HEK293T (cell line): ENCODE results near the gene LTBR.

Experiments
- CTCF ChIA-PET: fragments of 350-600 bp; formaldehyde crosslinking; extraction: SDS; loops from one replicate; lab custom pipeline; 2021; ENCODE audit warnings: antibody characterized with exemption, inconsistent platforms; lab: Yijun Ruan, JAX
- POLR2A ChIA-PET: fragments of 350-600 bp; formaldehyde crosslinking; extraction: SDS; loops from one replicate; lab custom pipeline; 2020; ENCODE audit warnings: antibody characterized with exemption, inconsistent platforms; lab: Yijun Ruan, JAX
- DNase-seq: peaks from one replicate; pipeline ENCODE4 v3.0.0; 2012; ENCODE audit warnings: mixed read lengths; ENCODE audit errors: extremely low spot score
- ARNT ChIP-seq: fragments of 450-650 bp; IDR thresholded peaks from 2 replicates; pipeline ENCODE4 v1.6.1; 2017; ENCODE audit warnings: mild to moderate bottlenecking
- BHLHE40 ChIP-seq: fragments of 450-650 bp; IDR thresholded peaks from 2 replicates; pipeline ENCODE4 v1.6.1; 2016; ENCODE audit warnings: mild to moderate bottlenecking, moderate library complexity, borderline replicate concordance
- CTBP1 ChIP-seq: fragments of 450-650 bp; IDR thresholded peaks from 2 replicates; pipeline ENCODE4 v1.6.1; 2016; ENCODE audit warnings: borderline replicate concordance
- ELF4 ChIP-seq: fragments of 450-650 bp; IDR thresholded peaks from 2 replicates; pipeline ENCODE4 v1.6.1; 2017; ENCODE audit warnings: antibody characterized with exemption
- FOXA1 ChIP-seq: fragments of 450-650 bp; IDR thresholded peaks from 2 replicates; pipeline ENCODE4 v1.6.1; 2016; ENCODE audit warnings: mild to moderate bottlenecking
- FOXK2 ChIP-seq: fragments of 450-650 bp; IDR thresholded peaks from 2 replicates; pipeline ENCODE4 v1.6.1; 2016; ENCODE audit warnings: mild to moderate bottlenecking
- FOXM1 ChIP-seq: fragments of 450-650 bp; IDR thresholded peaks from 2 replicates; pipeline ENCODE4 v1.6.1; 2017; ENCODE audit warnings: mild to moderate bottlenecking, borderline replicate concordance
- HDGF ChIP-seq: fragments of 450-650 bp; IDR thresholded peaks from 2 replicates; pipeline ENCODE4 v1.6.1; 2017; ENCODE audit warnings: antibody characterized with exemption, borderline replicate concordance
- L3MBTL2 ChIP-seq: fragments of 450-650 bp; conservative IDR thresholded peaks from 2 replicates; pipeline ENCODE4 v1.6.1; 2016; ENCODE audit warnings: mild to moderate bottlenecking
- LEF1 ChIP-seq: fragments of 450-650 bp; IDR thresholded peaks from 2 replicates; pipeline ENCODE4 v1.6.1; 2017; ENCODE audit warnings: mild to moderate bottlenecking, borderline replicate concordance
- NFRKB ChIP-seq: fragments of 450-650 bp; IDR thresholded peaks from 2 replicates; pipeline ENCODE4 v1.6.1; 2016; ENCODE audit warnings: mild to moderate bottlenecking, moderate library complexity
- SP1 ChIP-seq: fragments of 450-650 bp; IDR thresholded peaks from 2 replicates; pipeline ENCODE4 v1.6.1; 2017
- SUZ12 ChIP-seq: fragments of 450-650 bp; IDR thresholded peaks from 2 replicates; pipeline ENCODE4 v1.6.1; 2016; ENCODE audit warnings: mild to moderate bottlenecking
- TARDBP ChIP-seq: fragments of 450-650 bp; IDR thresholded peaks from 2 replicates; pipeline ENCODE4 v1.6.1; 2016
- ZNF384 ChIP-seq: fragments of 450-650 bp; IDR thresholded peaks from 2 replicates; pipeline ENCODE4 v1.6.1; 2016
- TF ChIP-seq, protein P1 (sequence below): fragments of 450-650 bp; IDR thresholded peaks from 2 replicates; pipeline ENCODE4 v1.6.1; 2016

LTBR gene

GRCh38 chr12:6354495-6355393 is 29.2 kb upstream of the LTBR start:
- no peak for TF ChIP-seq FOXA1
- no peak for TF ChIP-seq LEF1
- no peak for TF ChIP-seq ZNF384
- TF ChIP-seq NFRKB: no peak
- no peak for TF ChIP-seq L3MBTL2
- no peak for TF ChIP-seq SUZ12
- TF ChIP-seq CTBP1: no peak
- TF ChIP-seq FOXK2: no peak
- no peak for TF ChIP-seq SP1
- TF ChIP-seq ARNT: no peak
- TF ChIP-seq HDGF: no peak
- TF ChIP-seq TARDBP: no peak
- no peak for TF ChIP-seq ELF4
- no peak for TF ChIP-seq BHLHE40
- TF ChIP-seq, protein P1, sequence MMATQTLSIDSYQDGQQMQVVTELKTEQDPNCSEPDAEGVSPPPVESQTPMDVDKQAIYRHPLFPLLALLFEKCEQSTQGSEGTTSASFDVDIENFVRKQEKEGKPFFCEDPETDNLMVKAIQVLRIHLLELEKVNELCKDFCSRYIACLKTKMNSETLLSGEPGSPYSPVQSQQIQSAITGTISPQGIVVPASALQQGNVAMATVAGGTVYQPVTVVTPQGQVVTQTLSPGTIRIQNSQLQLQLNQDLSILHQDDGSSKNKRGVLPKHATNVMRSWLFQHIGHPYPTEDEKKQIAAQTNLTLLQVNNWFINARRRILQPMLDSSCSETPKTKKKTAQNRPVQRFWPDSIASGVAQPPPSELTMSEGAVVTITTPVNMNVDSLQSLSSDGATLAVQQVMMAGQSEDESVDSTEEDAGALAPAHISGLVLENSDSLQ: no peak
- TF ChIP-seq FOXM1: no peak
- ChIA-PET CTCF (interaction anchor here (2.2 kb wide), 1 partner anchor 29 kb away, joined by 10 read pairs; no protein-coding TSS in a partner anchor), POLR2A (interaction anchor here (3.1 kb wide), 1 partner anchor 18 kb away, joined by 9 read pairs; no protein-coding TSS in a partner anchor)
- DNase-seq: no peak

DNA sequence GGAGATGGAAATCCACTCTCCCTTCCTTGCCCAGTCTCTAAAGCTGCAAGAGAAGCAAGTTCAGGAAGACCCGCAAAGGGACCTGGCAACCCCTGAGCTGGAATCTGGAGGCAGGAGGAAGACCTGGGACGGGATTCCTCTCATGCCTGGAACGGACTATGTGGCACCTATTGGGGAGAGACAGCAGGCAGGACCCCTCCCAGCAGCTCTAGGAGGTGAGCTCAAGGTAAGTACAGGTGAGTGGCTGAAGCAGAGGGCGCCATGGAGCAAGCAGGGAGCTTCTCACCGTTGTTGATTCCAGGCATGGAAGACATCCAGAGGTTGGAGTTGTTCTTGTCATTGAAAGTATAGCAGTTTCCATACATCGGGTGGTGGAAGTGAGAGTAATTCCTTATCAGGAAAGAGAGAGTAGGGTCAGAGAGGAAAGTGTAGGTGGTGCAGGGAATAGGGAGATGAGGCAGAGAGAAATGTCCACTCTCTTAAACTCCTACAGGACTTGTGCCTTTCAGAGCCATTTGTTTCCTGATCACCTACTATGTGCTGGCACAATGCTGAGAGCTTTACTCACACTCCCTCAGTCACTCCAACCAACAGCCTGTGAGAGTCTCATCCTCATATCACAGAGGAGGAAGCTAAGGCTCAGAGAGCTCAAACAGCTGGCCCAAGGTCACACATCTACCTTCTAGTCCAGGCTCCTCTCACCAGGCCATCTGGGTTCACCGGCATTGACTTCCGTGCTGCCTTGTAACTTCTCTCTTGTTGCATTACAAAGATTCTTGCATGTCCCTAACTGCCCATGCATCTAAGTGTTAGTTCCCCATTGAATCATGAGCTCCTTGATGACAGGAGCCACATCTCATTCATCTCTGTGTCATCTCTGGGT is 28.2 kb upstream of the LTBR start:
- no peak for DNase-seq
- TF ChIP-seq L3MBTL2 (no peak), CTBP1 (no peak), FOXK2 (no peak), NFRKB (no peak), FOXM1 (no peak), SP1 (no peak), ZNF384 (no peak), BHLHE40 (no peak), HDGF (no peak), ARNT (no peak), SUZ12 (no peak), LEF1 (no peak), FOXA1 (no peak)
- TF ChIP-seq, protein P1: no peak
- ChIA-PET POLR2A (interaction anchor here (1.0 to 3.9 kb wide), 5 partner anchors 12 to 26 kb away, joined by 3 to 13 read pairs (median 5); partner anchors contain the start of gene TNFRSF1A), CTCF (interaction anchor here (1.5 to 2.2 kb wide), 2 partner anchors 10 to 30 kb away, joined by 5 to 10 read pairs; no protein-coding TSS in a partner anchor)

DNA sequence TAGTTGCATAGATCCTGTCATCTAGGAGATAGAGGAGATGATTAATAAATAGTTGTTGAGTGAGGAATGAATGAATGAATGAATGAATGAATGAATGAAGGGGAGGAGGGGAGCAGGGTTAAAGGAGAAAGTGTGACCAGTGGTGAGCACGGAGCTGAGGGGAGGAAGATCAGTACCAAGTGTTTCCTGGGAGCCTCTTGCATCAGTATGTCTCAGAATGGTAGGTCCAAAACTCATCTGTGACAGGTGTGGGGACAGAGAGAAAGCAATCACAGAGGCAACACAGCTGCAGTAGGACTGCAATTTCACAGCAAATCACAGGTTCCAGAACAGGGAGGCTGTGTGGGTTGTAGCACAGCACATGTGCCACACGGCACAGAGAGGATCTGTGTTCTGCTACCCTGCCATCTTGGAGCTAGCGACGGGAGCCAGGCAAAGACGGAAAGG is 27.6 kb upstream of the LTBR start:
- ChIA-PET POLR2A (interaction anchor here (1.0 to 3.9 kb wide), 5 partner anchors 11 to 26 kb away, joined by 3 to 13 read pairs (median 5); partner anchors contain the start of gene TNFRSF1A), CTCF (interaction anchor here (1.5 to 2.2 kb wide), 2 partner anchors 11 to 31 kb away, joined by 5 to 10 read pairs; no protein-coding TSS in a partner anchor)
- TF ChIP-seq SP1 (no peak), NFRKB (no peak), LEF1 (no peak), L3MBTL2 (no peak)
- no peak for DNase-seq

- DNase-seq: no peak
- ChIA-PET POLR2A (interaction anchor here (3.9 kb wide), 1 partner anchor 17 kb away, joined by 13 read pairs; the partner anchor contains the start of gene TNFRSF1A), CTCF (interaction anchor here (0.6 to 0.9 kb wide), 2 partner anchors 9 to 205 kb away, joined by 3 to 4 read pairs; no protein-coding TSS in a partner anchor)
- TF ChIP-seq, protein P1: no peak
- TF ChIP-seq SUZ12 (no peak), TARDBP (no peak), ZNF384 (no peak), SP1 (no peak), NFRKB (no peak), ELF4 (no peak), L3MBTL2 (no peak), HDGF (no peak), CTBP1 (no peak), FOXA1 (no peak), BHLHE40 (no peak), LEF1 (no peak), FOXK2 (no peak), ARNT (no peak)
These were observed 25.1 kb upstream of the LTBR start for GRCh38 chr12:6358881-6359280.

DNA sequence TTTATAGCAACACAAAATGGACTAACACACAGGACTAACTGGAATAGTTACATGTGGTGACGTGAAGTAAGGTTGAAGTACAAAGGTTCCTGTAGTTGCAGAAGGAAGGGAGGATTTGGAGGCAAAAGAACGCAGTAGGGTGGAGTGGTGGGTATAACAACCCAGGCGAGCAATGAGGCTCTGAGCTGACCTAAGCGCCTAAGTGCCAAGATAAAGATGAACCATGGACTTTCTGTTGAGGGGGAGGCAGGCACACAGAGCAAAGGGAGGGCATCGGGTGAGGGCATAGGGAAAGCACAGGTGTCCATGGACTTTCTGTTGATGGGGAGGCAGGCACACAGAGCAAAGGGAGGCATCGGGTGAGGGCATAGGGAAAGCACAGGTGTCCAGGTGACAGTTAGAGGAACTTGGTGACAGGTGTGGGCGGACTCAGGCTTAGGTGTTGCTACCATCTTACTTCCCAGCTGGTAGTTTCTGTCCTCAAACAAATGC is 23.8 kb upstream of the LTBR start:
- no peak for TF ChIP-seq SUZ12
- no peak for TF ChIP-seq L3MBTL2
- TF ChIP-seq, protein P1: no peak
- TF ChIP-seq BHLHE40: no peak
- no peak for TF ChIP-seq ZNF384
- TF ChIP-seq SP1: no peak
- TF ChIP-seq ELF4: no peak
- no peak for TF ChIP-seq ARNT
- ChIA-PET POLR2A (interaction anchor here (1.0 to 1.5 kb wide), 2 partner anchors 23 to 24 kb away, joined by 4 to 6 read pairs; no protein-coding TSS in a partner anchor), CTCF (interaction anchor here (1.6 kb wide), 1 partner anchor 15 kb away, joined by 11 read pairs; no protein-coding TSS in a partner anchor)
- no peak for DNase-seq
